Coronary artery (tissue), 2 donors: ENCODE results near the gene ATP11A.

ENCODE experiments used
- DNase-seq: peaks from one replicate; pipeline ENCODE4 v3.0.0-alpha.2; 2017; ENCODE audit warnings: low spot score
- H3K27ac ChIP-seq, 2 donors: fragments of 200-600 bp; sonication (generic); one replicate each; pipeline ENCODE4 v1.5.1; 2016 to 2019
- H3K4me3 ChIP-seq: fragments of 200-600 bp; sonication (generic); 2 replicates; pipeline ENCODE4 v1.5.1; 2016; ENCODE audit warnings: mild to moderate bottlenecking, moderate library complexity
- CTCF ChIP-seq: fragments of 200-600 bp; sonication (generic); IDR thresholded peaks from one replicate; pipeline ENCODE4 v1.5.1; 2019; ENCODE audit warnings: antibody characterized with exemption

Gene ATP11A

GRCh38 chr13:112702341-112702985 lies 12.6 kb downstream of the ATP11A start:
- DNase-seq = no peak
- Histone ChIP-seq H3K4me3 (no peak overlapping the region), H3K27ac (no peak overlapping the region)
- TF ChIP-seq CTCF = no peak

- no peak for DNase-seq
- Histone ChIP-seq H3K4me3 (no peak overlapping the region), H3K27ac (no peak overlapping the region)
- TF ChIP-seq CTCF = no peak
Measured at GRCh38 chr13:112702986-112703379, 13.1 kb downstream of the ATP11A start.

- Histone ChIP-seq H3K4me3 (no peak overlapping the region), H3K27ac (no peak overlapping the region)
- no peak for TF ChIP-seq CTCF
- DNase-seq = no peak
Measured at GRCh38 chr13:112703449-112704284, 13.8 kb downstream of the ATP11A start.

GRCh38 chr13:112704308-112705145 lies 14.7 kb downstream of the ATP11A start:
- Histone ChIP-seq H3K27ac (peak overlapping the region in 1 of 2 donors; percentile 31), H3K4me3 (no peak overlapping the region)
- no peak for TF ChIP-seq CTCF
- DNase-seq = no peak

GRCh38 chr13:112705286-112705685 lies 15.4 kb downstream of the ATP11A start:
- no peak overlapping the region for H3K27ac ChIP-seq
- DNase-seq = no peak

GRCh38 chr13:112706171-112706570 lies 16.3 kb downstream of the ATP11A start:
- DNase-seq = no peak
- Histone ChIP-seq H3K27ac (no peak overlapping the region), H3K4me3 (no peak overlapping the region)
- no peak for TF ChIP-seq CTCF

More at GRCh38 chr13:112705286-112705685, 15.4 kb downstream of the ATP11A start:
- no peak for TF ChIP-seq CTCF
- H3K4me3 ChIP-seq = no peak overlapping the region
